Activated CD4-positive, alpha-beta T cell treated with anti-CD3 and anti-CD28 coated beads, Interleukin-2, amount 50 U/mL, for 24 hours (primary cell): ENCODE measurements around the gene TBC1D22A.

Experiments
- DNase-seq, 2 donors: peaks; one replicate each; pipeline ENCODE4 v3.0.0-alpha.2; 2020; ENCODE audit warnings: low read depth in 1 of 2, low spot score in 1 of 2

Gene TBC1D22A

GRCh38 chr22:47006433-47006832 is 244.0 kb downstream of the TBC1D22A start:
- no peak for DNase-seq

GRCh38 chr22:47006869-47007268 is 244.4 kb downstream of the TBC1D22A start:
- no peak for DNase-seq

GRCh38 chr22:47007496-47007895 is 245.0 kb downstream of the TBC1D22A start:
- no peak for DNase-seq

- no peak for DNase-seq
Observed at GRCh38 chr22:47008208-47008885, 245.9 kb downstream of the TBC1D22A start.

- no peak for DNase-seq
Observed at GRCh38 chr22:47009304-47010101, 247.1 kb downstream of the TBC1D22A start.

- no peak for DNase-seq
Observed at GRCh38 chr22:47010211-47010610, 247.8 kb downstream of the TBC1D22A start.

- no peak for DNase-seq
Observed at GRCh38 chr22:47011131-47011858, 248.8 kb downstream of the TBC1D22A start.

- DNase-seq, result no peak
Observed at GRCh38 chr22:47011859-47012258, 249.4 kb downstream of the TBC1D22A start.

GRCh38 chr22:47012589-47013370 is 250.3 kb downstream of the TBC1D22A start:
- no peak for DNase-seq

- DNase-seq, result no peak
Observed at GRCh38 chr22:47013861-47014635, 251.6 kb downstream of the TBC1D22A start.

GRCh38 chr22:47014636-47015345 is 252.3 kb downstream of the TBC1D22A start:
- no peak for DNase-seq

GRCh38 chr22:47015589-47016178 is 253.2 kb downstream of the TBC1D22A start:
- DNase-seq, result no peak

GRCh38 chr22:47016631-47017030 is 254.2 kb downstream of the TBC1D22A start:
- no peak for DNase-seq

GRCh38 chr22:47017245-47017644 is 254.8 kb downstream of the TBC1D22A start:
- DNase-seq, result no peak

- DNase-seq, result no peak
Observed at GRCh38 chr22:47018010-47018910, 255.8 kb downstream of the TBC1D22A start.

GRCh38 chr22:47019012-47019790 is 256.8 kb downstream of the TBC1D22A start:
- DNase-seq, result no peak

GRCh38 chr22:47020166-47020565 is 257.7 kb downstream of the TBC1D22A start:
- no peak for DNase-seq
